H7 (cell line): ENCODE measurements around the gene ARID3A. TPM values are rescaled to one million over a fixed set of nuclear protein-coding genes. Genes with fewer than 3 reads are reported as not detected.

Source experiments
- DNase-seq: peaks from one replicate; pipeline ENCODE4 v3.0.0; 2012
- H3K27me3 ChIP-seq: 2 replicates; pipeline ENCODE4 v1.6.0; 2011; ENCODE audit warnings: mild to moderate bottlenecking, low read length; ENCODE audit not compliant: control insufficient read depth, insufficient read depth
- H3K36me3 ChIP-seq: replicated peaks from 2 replicates; pipeline ENCODE4 v1.5.1; 2011; ENCODE audit warnings: low read length; ENCODE audit not compliant: control insufficient read depth, insufficient read depth
- H3K4me3 ChIP-seq: 2 replicates; pipeline ENCODE4 v1.5.1; 2011; ENCODE audit warnings: low read depth, mild to moderate bottlenecking, control low read depth, low read length, moderate library complexity; ENCODE audit not compliant: insufficient read depth
- total RNA-seq: library from RNA; depleted of rRNA; stranded (reverse); fragments of >200 nt; shearing (Covaris generic); gene quantifications from 2 replicates; pipeline ENCODE4 v1.2.3, GENCODE V29; 2014

The ARID3A gene
- total RNA-seq, 1 experiment from 2014 or later, result 85.4 TPM

GRCh38 chr19:1004803-1005664, 79.2 kb downstream of the ARID3A start:
- Histone ChIP-seq H3K4me3 (no peak overlapping the region), H3K27me3 (peaks cover 13% of the 10 kb centered on the region), H3K36me3 (peaks cover 1% of the 10 kb centered on the region; the same call in 1 of the 2 replicates)
- no peak for DNase-seq

DNA sequence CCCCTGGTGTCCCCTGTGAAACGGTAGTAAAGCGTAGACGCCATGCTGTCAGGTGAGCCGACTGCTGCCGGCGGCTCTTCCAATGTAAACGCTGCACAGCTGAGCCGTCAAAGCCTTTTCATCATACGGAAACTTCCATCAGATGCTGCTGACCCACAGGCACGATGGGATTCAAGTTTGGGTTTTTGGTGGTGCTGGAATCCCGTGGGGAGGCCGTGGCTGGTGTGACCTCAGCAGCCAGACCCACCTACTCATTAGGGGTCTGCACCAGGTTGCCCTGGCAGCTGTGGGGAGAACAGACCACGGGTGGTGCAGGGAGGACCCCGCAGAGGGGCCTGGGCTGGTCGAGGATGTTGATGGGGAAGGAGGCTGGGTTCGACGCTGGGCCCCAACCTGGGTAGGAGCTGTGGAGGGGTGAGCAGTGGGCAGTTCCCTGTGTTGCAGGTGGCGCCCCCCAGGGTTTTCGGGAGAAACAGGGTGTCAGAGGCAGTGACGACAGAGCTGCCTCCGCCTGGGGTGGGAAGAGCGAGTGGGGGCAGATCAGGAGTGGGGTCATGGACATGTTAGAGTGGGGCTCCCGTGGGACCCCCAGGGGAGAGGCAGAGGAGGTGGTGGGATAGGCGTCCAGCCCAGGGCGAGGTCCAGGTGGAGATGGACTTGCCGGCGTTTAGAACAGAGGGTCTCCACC, 81.0 kb downstream of the ARID3A start:
- Histone ChIP-seq H3K36me3 (peaks cover 1% of the 10 kb centered on the region; the same call in 1 of the 2 replicates), H3K27me3 (no peaks in the 10 kb centered on the region), H3K4me3 (no peak overlapping the region)
- DNase-seq, result no peak

DNA sequence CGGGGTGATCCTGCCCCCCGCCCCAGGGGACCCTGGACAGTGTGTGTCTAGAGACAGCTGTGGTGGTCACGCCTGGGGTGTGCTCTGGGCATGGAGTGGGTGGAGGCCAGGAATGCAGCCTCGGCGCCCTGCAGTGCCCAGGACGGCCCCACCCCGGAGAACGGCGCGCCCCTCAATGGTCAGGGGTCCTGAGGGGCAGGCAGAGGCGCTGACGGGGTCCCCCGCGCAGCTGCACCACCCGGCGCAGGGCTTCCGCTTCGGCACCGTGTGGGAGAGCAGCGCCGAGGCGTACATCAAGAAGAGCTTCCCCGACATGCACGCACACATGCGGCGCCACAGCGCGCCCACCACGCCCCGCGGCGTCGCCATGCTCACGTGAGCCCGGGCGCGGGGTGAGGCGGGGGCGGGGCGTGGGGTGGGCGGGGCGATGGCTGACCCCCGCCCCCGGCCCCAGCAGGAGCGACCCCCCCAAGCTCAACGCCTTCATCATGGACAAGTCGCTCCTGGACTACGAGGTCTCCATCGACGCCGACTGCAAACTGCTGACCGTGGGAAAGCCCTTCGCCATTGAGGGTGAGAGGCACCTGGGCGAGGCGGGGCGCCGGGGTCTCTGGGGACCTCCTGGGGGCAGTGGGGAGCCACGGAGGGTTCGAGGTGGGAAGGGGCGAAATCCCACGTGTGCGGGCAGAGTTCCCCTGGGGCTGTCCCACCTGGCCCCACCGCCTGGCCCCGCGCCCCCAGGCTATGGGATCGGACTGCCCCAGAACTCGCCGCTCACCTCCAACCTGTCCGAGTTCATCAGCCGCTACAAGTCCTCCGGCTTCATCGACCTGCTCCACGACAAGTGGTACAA, 81.8 kb downstream of the ARID3A start:
- Histone ChIP-seq H3K36me3 (peaks cover 4% of the 10 kb centered on the region), H3K4me3 (no peak overlapping the region), H3K27me3 (no peaks in the 10 kb centered on the region)
- DNase-seq, result peak; percentile 77

DNA sequence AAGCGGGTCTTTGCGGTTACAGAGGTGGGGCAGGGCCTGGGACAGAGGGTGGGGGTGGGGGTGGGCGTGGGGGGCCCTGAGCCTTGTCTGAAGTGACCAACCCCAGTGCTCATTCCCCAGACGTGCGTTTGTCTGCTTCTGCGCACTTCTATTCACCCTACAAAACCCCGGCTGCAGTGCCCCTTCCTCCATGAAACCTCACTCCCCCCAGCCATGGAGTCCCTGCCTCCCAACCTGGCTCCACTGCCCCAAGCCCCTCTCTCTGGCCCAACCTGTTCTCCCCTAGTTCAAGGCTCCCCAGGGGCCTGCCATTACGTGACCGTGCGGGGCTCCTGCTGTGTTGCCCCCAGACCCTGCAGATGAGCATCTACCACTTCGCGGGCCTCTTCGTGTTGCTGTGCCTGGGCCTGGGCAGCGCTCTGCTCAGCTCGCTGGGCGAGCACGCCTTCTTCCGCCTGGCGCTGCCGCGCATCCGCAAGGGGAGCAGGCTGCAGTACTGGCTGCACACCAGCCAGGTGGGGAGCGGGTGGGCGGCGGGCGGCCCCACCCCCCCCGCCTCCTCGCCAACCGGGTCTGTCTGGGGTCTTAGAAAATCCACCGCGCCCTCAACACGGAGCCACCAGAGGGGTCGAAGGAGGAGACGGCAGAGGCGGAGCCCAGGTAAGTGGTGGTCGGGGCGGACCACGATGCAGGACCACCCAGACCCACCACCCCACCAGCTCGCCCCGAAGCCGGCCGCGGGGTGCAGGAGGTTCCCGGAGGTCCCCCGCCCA, 82.6 kb downstream of the ARID3A start:
- Histone ChIP-seq H3K27me3 (no peaks in the 10 kb centered on the region), H3K36me3 (peaks cover 6% of the 10 kb centered on the region), H3K4me3 (no peak overlapping the region)
- peak; percentile 78 for DNase-seq

- peaks cover 6% of the 10 kb centered on the region for H3K36me3 ChIP-seq
- H3K4me3 ChIP-seq, result no peak overlapping the region
- no peaks in the 10 kb centered on the region for H3K27me3 ChIP-seq
- DNase-seq, result peak; percentile 80
These were observed 83.5 kb downstream of the ARID3A start for GRCh38 chr19:1009041-1009980.

DNA sequence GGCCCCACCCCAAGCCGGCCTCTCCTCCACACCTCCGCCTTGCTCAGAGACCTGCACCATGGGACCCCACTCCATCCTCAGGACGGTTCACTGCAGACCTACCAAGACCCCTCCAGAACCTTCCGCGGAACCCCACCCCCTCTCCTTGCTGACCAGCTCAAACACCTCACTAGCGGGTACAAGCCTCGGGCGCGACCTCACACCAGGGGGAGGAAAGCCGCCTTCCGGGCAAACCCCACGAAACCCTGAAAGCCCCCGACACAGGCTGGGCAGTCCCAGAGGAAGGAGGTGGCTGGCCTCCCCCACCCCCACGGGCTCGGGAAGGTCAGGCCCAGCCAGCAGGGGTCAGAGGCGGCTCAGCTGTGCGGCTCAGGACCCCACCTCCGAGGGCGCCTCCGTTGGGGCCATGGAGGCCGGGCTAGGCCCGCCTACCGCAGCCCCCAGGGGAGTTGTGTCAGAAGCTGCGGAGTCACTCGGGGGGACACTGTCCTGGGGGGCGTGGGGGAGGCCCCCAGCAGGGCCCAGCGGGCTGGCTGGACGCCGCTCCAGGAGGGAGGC, 84.2 kb downstream of the ARID3A start:
- Histone ChIP-seq H3K27me3 (no peaks in the 10 kb centered on the region), H3K4me3 (no peak overlapping the region), H3K36me3 (peaks cover 6% of the 10 kb centered on the region)
- peak; percentile 79 for DNase-seq

DNA sequence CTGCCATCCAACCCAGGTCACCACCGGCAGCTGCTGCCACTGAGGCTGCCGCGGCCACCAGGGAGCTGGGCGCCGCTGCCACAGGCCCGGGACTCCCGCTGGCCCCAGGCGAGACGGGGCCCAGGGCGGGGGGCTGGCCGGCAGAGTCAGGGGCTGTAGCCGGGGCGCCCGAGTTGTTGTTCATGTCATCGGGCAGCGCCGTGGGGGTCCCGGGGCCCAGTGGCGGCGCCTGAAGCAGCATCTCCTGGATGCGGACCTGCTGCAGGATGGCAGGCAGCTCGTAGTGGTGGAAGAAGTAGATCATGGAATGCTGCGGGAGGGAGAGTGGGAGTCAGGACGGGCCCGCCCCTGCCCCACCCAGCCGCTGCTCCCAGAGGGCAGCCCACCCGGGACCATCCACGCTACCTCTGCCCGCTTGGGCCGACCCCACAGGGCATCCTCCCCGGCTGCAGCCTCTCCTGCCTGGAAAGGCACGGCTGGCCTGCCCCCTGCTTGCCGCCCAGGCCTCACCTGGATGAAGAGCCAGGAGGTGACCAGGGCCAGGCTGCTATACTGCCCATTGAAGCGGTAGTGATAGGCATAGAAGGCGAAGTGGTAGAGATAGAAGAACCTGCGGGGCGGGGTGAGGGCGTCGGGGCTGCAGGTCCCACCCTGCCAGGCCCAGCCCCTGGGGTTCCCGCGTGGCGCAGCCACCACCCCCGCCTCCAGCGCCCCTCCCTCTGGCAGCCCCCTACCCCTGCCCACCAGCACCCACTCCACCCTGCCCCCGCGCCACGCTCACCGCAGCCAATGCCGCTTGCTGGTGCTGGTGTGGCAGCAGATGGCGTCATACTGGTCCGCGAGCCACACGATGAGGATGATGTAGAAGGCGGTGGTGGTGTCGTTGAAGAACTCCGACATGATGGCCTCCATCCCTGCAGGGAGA, 85.0 kb downstream of the ARID3A start:
- Histone ChIP-seq H3K36me3 (peaks cover 6% of the 10 kb centered on the region), H3K4me3 (no peak overlapping the region), H3K27me3 (no peaks in the 10 kb centered on the region)
- DNase-seq, result no peak

GRCh38 chr19:1011831-1012333, 86.0 kb downstream of the ARID3A start:
- Histone ChIP-seq H3K36me3 (peaks cover 6% of the 10 kb centered on the region), H3K27me3 (no peaks in the 10 kb centered on the region), H3K4me3 (no peak overlapping the region)
- no peak for DNase-seq

DNA sequence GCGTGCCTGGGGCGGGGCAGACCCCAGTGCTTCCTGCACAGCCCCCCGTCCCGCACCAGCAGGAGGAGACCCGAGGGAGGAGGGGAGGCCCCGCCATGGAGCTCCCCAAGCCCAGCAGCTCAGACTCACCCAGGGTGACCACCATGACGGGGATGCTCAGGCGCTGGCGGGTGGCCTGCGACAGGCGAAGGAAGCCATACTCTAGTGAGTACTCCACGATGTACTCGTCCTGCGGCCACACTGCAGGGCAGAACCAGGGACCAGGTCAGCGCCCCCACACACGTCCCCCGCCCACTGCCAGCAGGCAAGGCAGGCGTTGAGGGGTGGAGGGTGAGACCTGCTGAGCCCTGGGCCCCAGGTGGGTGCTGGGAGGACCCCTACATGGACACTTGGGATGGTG, 86.5 kb downstream of the ARID3A start:
- Histone ChIP-seq H3K4me3 (no peak overlapping the region), H3K27me3 (no peaks in the 10 kb centered on the region), H3K36me3 (peaks cover 6% of the 10 kb centered on the region)
- DNase-seq, result no peak

DNA sequence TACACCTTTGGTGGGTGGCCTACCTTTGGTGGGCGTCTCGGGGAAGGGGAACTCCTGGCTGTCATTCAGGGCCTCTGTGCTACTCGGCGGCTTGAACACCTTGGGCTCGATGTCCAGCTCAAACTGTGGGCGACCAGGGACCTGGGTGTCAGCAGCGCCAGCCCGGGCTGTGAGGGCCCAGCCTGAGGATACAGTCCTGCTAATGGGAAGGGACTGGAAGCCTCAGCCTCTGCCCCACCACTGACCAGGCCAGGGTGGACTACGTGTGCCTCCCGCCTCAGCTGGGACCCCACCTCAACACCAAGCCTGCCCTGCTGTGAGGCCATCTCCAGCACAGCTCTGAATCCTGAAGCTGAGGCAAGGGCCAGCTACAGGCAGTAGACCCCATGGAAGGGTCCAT, 87.4 kb downstream of the ARID3A start:
- DNase-seq, result no peak
- H3K27me3 ChIP-seq, result no peaks in the 10 kb centered on the region
- H3K4me3 ChIP-seq, result no peak overlapping the region
- H3K36me3 ChIP-seq, result peaks cover 6% of the 10 kb centered on the region

DNA sequence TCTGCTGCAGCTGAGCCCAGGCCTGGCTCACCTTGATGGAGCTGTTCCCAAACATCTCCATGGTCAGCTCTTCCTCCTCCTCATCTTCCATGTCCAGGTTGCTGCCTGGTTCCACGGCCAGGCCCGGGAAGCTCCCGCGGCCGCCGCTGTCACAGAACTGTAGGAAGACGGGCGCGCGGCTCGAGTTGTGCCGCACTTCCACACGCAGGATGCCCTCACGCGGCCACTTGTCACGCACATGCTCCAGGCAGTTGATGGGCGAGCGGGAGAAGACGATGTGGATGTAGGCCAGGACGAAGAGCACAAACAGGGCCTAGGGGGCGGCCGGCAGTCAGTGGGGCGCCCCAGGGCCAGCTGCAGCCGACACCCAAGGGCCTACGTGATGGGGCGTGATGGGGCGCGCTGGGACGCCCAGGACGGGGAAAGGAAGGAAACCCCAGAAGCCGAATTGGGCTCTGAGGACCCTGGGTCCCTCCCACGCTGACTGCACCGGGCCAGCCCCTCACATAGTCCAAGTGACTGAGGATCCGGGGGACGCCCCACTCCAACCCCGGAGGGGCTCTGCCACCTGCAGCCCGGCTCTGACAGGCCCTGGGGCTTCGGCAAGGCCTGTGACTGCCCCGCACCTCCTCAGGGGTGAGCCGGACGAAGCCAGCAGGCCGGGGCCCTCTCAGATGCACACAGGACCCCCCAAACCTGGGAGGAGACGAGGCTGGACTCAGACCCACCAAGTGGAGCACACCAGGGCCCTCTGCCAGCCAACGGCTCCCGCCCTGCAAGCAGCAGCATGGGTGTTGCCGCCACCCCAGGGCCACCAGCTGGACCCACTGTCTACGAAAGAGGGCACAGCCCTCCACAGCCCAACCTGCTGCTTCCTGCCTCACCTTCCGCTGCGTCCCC, 88.6 kb downstream of the ARID3A start:
- Histone ChIP-seq H3K4me3 (no peak overlapping the region), H3K27me3 (no peaks in the 10 kb centered on the region), H3K36me3 (peaks cover 6% of the 10 kb centered on the region)
- no peak for DNase-seq
